ENCODE measurements around the gene RACGAP1. TPM values are rescaled to one million over a fixed set of nuclear protein-coding genes. Genes with fewer than 3 reads are reported as not detected.
A peak's percentile ranks its signal among the peaks of the same experiment; 100 is the strongest.

Gene RACGAP1
- polyA plus RNA-seq, 1 donor from 2014 or later: 18.3 TPM

GRCh38 chr12:49974677-49975317 is 50.5 kb downstream of the RACGAP1 start:
- H3K9ac ChIP-seq (ENCODE audit: low read length): no peak overlapping the region
- no peaks in the 10 kb centered on the region for H4K20me1 ChIP-seq (ENCODE audit: insufficient read depth)
- H3K27me3 ChIP-seq (ENCODE audit: insufficient read depth, low read depth, low read length): no peaks in the 10 kb centered on the region
- no peak overlapping the region for H3K27ac ChIP-seq (ENCODE audit: low read length)
- TF ChIP-seq CTCF (IDR thresholded peaks at IDR 0.05; ENCODE audit: poor library complexity, severe bottlenecking) (no peak), EZH2 (IDR thresholded peaks at IDR 0.05; ENCODE audit: borderline replicate concordance, insufficient read depth, low read length, poor library complexity, severe bottlenecking) (no peak), MXI1 (conservative IDR thresholded peaks at IDR 0.05; ENCODE audit: poor library complexity, severe bottlenecking) (no peak), POLR2AphosphoS5 (IDR thresholded peaks at IDR 0.05) (no peak), RAD21 (conservative IDR thresholded peaks at IDR 0.05) (no peak), REST (IDR thresholded peaks at IDR 0.05; ENCODE audit: borderline replicate concordance) (no peak), TAF1 (IDR thresholded peaks at IDR 0.05; ENCODE audit: low read depth) (no peak), SMC3 (conservative IDR thresholded peaks at IDR 0.05; ENCODE audit: poor library complexity) (no peak), EP300 (conservative IDR thresholded peaks at IDR 0.05; ENCODE audit: poor library complexity, severe bottlenecking) (no peak)
- H3F3A ChIP-seq (ENCODE audit: insufficient read depth, low read length, poor library complexity, severe bottlenecking): no peaks in the 10 kb centered on the region
- no peaks in the 10 kb centered on the region for H3K9me3 ChIP-seq (ENCODE audit: low read length)
- H3K79me2 ChIP-seq (replicated peaks; ENCODE audit: insufficient read depth, low read length): no peaks in the 10 kb centered on the region
- no peak overlapping the region for H3K4me2 ChIP-seq (ENCODE audit: low read length)
- H3K4me3 ChIP-seq (ENCODE audit: low read length): no peak overlapping the region
- no peak overlapping the region for H2AFZ ChIP-seq (ENCODE audit: low read depth, low read length)
- H3K36me3 ChIP-seq (ENCODE audit: insufficient read depth, low read length): no peaks in the 10 kb centered on the region
- no peaks in the 10 kb centered on the region for H3K9me2 ChIP-seq (ENCODE audit: insufficient read depth, low read length)

- Histone ChIP-seq H2AFZ (ENCODE audit: low read depth, low read length) (no peak overlapping the region), H3K27me3 (ENCODE audit: insufficient read depth, low read depth, low read length) (no peaks in the 10 kb centered on the region), H3K9ac (ENCODE audit: low read length) (no peak overlapping the region), H4K20me1 (ENCODE audit: insufficient read depth) (no peaks in the 10 kb centered on the region), H3K4me3 (ENCODE audit: low read length) (no peak overlapping the region), H3K27ac (ENCODE audit: low read length) (no peak overlapping the region), H3K4me2 (ENCODE audit: low read length) (no peak overlapping the region), H3K9me3 (ENCODE audit: low read length) (no peaks in the 10 kb centered on the region), H3K9me2 (ENCODE audit: insufficient read depth, low read length) (no peaks in the 10 kb centered on the region), H3K79me2 (replicated peaks; ENCODE audit: insufficient read depth, low read length) (no peaks in the 10 kb centered on the region), H3K36me3 (ENCODE audit: insufficient read depth, low read length) (no peaks in the 10 kb centered on the region), H3F3A (ENCODE audit: insufficient read depth, low read length, poor library complexity, severe bottlenecking) (no peaks in the 10 kb centered on the region)
- TF ChIP-seq SMC3 (conservative IDR thresholded peaks at IDR 0.05; ENCODE audit: poor library complexity) (no peak), REST (IDR thresholded peaks at IDR 0.05; ENCODE audit: borderline replicate concordance) (no peak), CTCF (IDR thresholded peaks at IDR 0.05; ENCODE audit: poor library complexity, severe bottlenecking) (peak; percentile 30), EP300 (conservative IDR thresholded peaks at IDR 0.05; ENCODE audit: poor library complexity, severe bottlenecking) (no peak), TAF1 (IDR thresholded peaks at IDR 0.05; ENCODE audit: low read depth) (no peak), RAD21 (conservative IDR thresholded peaks at IDR 0.05) (peak; percentile 29), EZH2 (IDR thresholded peaks at IDR 0.05; ENCODE audit: borderline replicate concordance, insufficient read depth, low read length, poor library complexity, severe bottlenecking) (no peak), MXI1 (conservative IDR thresholded peaks at IDR 0.05; ENCODE audit: poor library complexity, severe bottlenecking) (no peak)
Observed at GRCh38 chr12:49974231-49974675, 51.0 kb downstream of the RACGAP1 start.

Data from neural cell (in vitro differentiated cells).